ENCODE data around the gene TMEM243. TPM values are rescaled to one million over a fixed set of nuclear protein-coding genes. Genes with fewer than 3 reads are reported as not detected.

The TMEM243 gene
- total and polyA plus RNA-seq, 4 donors, result 58.1 to 120 (median 85.1) TPM

GRCh38 chr7:87152897-87153641 lies 66.5 kb downstream of the TMEM243 start:
- Histone ChIP-seq H3K4me1 (ENCODE audit: control insufficient read depth in 5 of 5, insufficient read depth in 5 of 5, low read length in 5 of 5) (peaks cover 0 to 42% (median 10%) of the 10 kb centered on the region in 5 donors), H3K9ac (ENCODE audit: insufficient read depth in 1 of 2, low read length in 2 of 2) (peak overlapping the region; percentile 96 to 98), H3K36me3 (ENCODE audit: control insufficient read depth in 4 of 4, insufficient read depth in 4 of 4, low read length in 4 of 4) (no peaks in the 10 kb centered on the region), H3K27ac (ENCODE audit: low read depth in 1 of 2, low read length in 1 of 2) (peak overlapping the region; percentile 95 to 96), H3K27me3 (ENCODE audit: control insufficient read depth in 3 of 3, insufficient read depth in 3 of 3, low read length in 2 of 3) (no peaks in the 10 kb centered on the region), H3K4me3 (peak overlapping the region; percentile 78), H3K9me3 (ENCODE audit: control insufficient read depth in 4 of 4, insufficient read depth in 3 of 4, low read length in 3 of 4) (no peaks in the 10 kb centered on the region)
- WGBS, 2 donors, result 0 to 1% methylated on average over 25 of the region's 25 CpGs
- ATAC-seq (ENCODE audit: insufficient read depth, low FRiP score), result peak; percentile 1
- DNase-seq, result peak in 2 of 3 donors; percentile 58 to 71
- TF ChIP-seq, protein P1, sequence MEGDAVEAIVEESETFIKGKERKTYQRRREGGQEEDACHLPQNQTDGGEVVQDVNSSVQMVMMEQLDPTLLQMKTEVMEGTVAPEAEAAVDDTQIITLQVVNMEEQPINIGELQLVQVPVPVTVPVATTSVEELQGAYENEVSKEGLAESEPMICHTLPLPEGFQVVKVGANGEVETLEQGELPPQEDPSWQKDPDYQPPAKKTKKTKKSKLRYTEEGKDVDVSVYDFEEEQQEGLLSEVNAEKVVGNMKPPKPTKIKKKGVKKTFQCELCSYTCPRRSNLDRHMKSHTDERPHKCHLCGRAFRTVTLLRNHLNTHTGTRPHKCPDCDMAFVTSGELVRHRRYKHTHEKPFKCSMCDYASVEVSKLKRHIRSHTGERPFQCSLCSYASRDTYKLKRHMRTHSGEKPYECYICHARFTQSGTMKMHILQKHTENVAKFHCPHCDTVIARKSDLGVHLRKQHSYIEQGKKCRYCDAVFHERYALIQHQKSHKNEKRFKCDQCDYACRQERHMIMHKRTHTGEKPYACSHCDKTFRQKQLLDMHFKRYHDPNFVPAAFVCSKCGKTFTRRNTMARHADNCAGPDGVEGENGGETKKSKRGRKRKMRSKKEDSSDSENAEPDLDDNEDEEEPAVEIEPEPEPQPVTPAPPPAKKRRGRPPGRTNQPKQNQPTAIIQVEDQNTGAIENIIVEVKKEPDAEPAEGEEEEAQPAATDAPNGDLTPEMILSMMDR (IDR thresholded peaks at IDR 0.05; ENCODE audit: control extremely low read depth, extremely low read depth), result no peak

- Histone ChIP-seq H3K4me1 (ENCODE audit: control insufficient read depth in 5 of 5, insufficient read depth in 5 of 5, low read length in 5 of 5) (peaks cover 0 to 40% (median 10%) of the 10 kb centered on the region in 5 donors), H3K36me3 (ENCODE audit: control insufficient read depth in 4 of 4, insufficient read depth in 4 of 4, low read length in 4 of 4) (no peaks in the 10 kb centered on the region), H3K4me3 (peak within 1 kb of the TSS; percentile 78), H3K27ac (ENCODE audit: low read depth in 1 of 2, low read length in 1 of 2) (peak within 1 kb of the TSS; percentile 95 to 96), H3K9me3 (ENCODE audit: control insufficient read depth in 4 of 4, insufficient read depth in 3 of 4, low read length in 3 of 4) (no peaks in the 10 kb centered on the region), H3K27me3 (ENCODE audit: control insufficient read depth in 3 of 3, insufficient read depth in 3 of 3, low read length in 2 of 3) (no peaks in the 10 kb centered on the region), H3K9ac (ENCODE audit: insufficient read depth in 1 of 2, low read length in 2 of 2) (peak within 1 kb of the TSS; percentile 96 to 100)
- WGBS, 2 donors, result 0 to 1% methylated on average over 70 to 71 of the region's 71 CpGs
- peak; percentile 97 to 99 (median 98) for DNase-seq
- peak; percentile 95 for ATAC-seq (ENCODE audit: insufficient read depth, low FRiP score)
- TF ChIP-seq, protein P1 (IDR thresholded peaks at IDR 0.05; ENCODE audit: control extremely low read depth, extremely low read depth), result no peak
These were observed 67.2 kb downstream of the TMEM243 start, which contains the start of gene DMTF1 for GRCh38 chr7:87152112-87152896. Gene DMTF1 (plus strand): TSS chr7:87152453. CDS start chr7:87164942, 12,489 bp downstream.

- DNase-seq, result no peak
- Histone ChIP-seq H3K4me1 (ENCODE audit: control insufficient read depth in 5 of 5, insufficient read depth in 5 of 5, low read length in 5 of 5) (peaks cover 0 to 34% (median 6%) of the 10 kb centered on the region in 5 donors), H3K27me3 (ENCODE audit: control insufficient read depth in 3 of 3, insufficient read depth in 3 of 3, low read length in 2 of 3) (no peaks in the 10 kb centered on the region), H3K9me3 (ENCODE audit: control insufficient read depth in 4 of 4, insufficient read depth in 3 of 4, low read length in 3 of 4) (no peaks in the 10 kb centered on the region), H3K36me3 (ENCODE audit: control insufficient read depth in 4 of 4, insufficient read depth in 4 of 4, low read length in 4 of 4) (no peaks in the 10 kb centered on the region), H3K9ac (ENCODE audit: insufficient read depth in 1 of 2, low read length in 2 of 2) (peak overlapping the region; percentile 89 to 100), H3K27ac (ENCODE audit: low read depth in 1 of 2, low read length in 1 of 2) (peak overlapping the region; percentile 95 to 96), H3K4me3 (peak overlapping the region; percentile 43)
- WGBS, 2 donors, result 9 to 11% methylated on average over 13 of the region's 13 CpGs
- TF ChIP-seq, protein P1 (IDR thresholded peaks at IDR 0.05; ENCODE audit: control extremely low read depth, extremely low read depth), result no peak
- no peak for ATAC-seq (ENCODE audit: insufficient read depth, low FRiP score)
These were observed 67.8 kb downstream of the TMEM243 start for GRCh38 chr7:87151729-87152111.
